HG02763 (cell line): ENCODE measurements around the gene NASP.
"Not testable (repeated sequence)": the region's sequence is repeated elsewhere in the genome, so short reads cannot be mapped to it uniquely, and the experiment has no call there.

ENCODE experiments used
- ATAC-seq: cut with Tn5 transposase; IDR thresholded peaks from one replicate; pipeline ENCODE4 v1.9.1; 2021; ENCODE audit warnings: mild to moderate bottlenecking, moderate library complexity; ENCODE audit not compliant: unreplicated experiment

The NASP gene

GRCh38 chr1:45569962-45570581 is 13.8 kb upstream of the NASP start:
- ATAC-seq, result no peak

- ATAC-seq, result no peak
Observed at GRCh38 chr1:45570631-45571030, 13.2 kb upstream of the NASP start.

- no peak for ATAC-seq
Observed at GRCh38 chr1:45573231-45573804, 10.5 kb upstream of the NASP start.

GRCh38 chr1:45574105-45574626 is 9.7 kb upstream of the NASP start:
- no peak for ATAC-seq

GRCh38 chr1:45583264-45583665 is 576 bp upstream of the NASP start:
- peak; percentile 74 for ATAC-seq

- ATAC-seq, result peak; percentile 29
Observed at GRCh38 chr1:45584351-45585109, 689 bp downstream of the NASP start.

GRCh38 chr1:45585110-45585426 is 1.2 kb downstream of the NASP start:
- ATAC-seq, result no peak

GRCh38 chr1:45585496-45586075 is 1.7 kb downstream of the NASP start:
- no peak for ATAC-seq

- no peak for ATAC-seq
Observed at GRCh38 chr1:45586769-45587168, 2.9 kb downstream of the NASP start.

GRCh38 chr1:45589861-45590260 is 6.0 kb downstream of the NASP start:
- ATAC-seq, result no peak

GRCh38 chr1:45594412-45594811 is 10.6 kb downstream of the NASP start:
- no peak for ATAC-seq

- ATAC-seq, result not testable (repeated sequence)
Observed at GRCh38 chr1:45596765-45597164, 12.9 kb downstream of the NASP start.

- ATAC-seq, result no peak
Observed at GRCh38 chr1:45604239-45604638, 20.4 kb downstream of the NASP start.

- ATAC-seq, result no peak
Observed at GRCh38 chr1:45607404-45608074, 23.7 kb downstream of the NASP start.

GRCh38 chr1:45608175-45609156 is 24.6 kb downstream of the NASP start:
- no peak for ATAC-seq

GRCh38 chr1:45610589-45611226 is 26.9 kb downstream of the NASP start:
- no peak for ATAC-seq

GRCh38 chr1:45612941-45613579 is 29.2 kb downstream of the NASP start:
- no peak for ATAC-seq

GRCh38 chr1:45615885-45616284 is 32.0 kb downstream of the NASP start:
- ATAC-seq, result no peak

GRCh38 chr1:45617618-45618017 is 33.8 kb downstream of the NASP start:
- ATAC-seq, result no peak
